Stimulated activated CD8-positive, alpha-beta memory T cell treated with anti-CD3 and anti-CD28 coated beads, Interleukin-7, amount 100 ng/mL, for 1 hour (primary cell): Measurements from ENCODE around the gene RIPK1.
"Not testable (repeated sequence)": the region's sequence is repeated elsewhere in the genome, so short reads cannot be mapped to it uniquely, and the experiment has no call there.

Experiments used
- DNase-seq, 2 donors: peaks; one replicate each; pipeline ENCODE4 v3.0.0-alpha.2; 2020; ENCODE audit warnings: low read depth in 2 of 2

The RIPK1 gene

GRCh38 chr6:3068329-3069214 lies at the start of gene RIPK1:
Gene RIPK1, plus strand, starts transcription at chr6:3068494. Its CDS starts 8,330 bp downstream, at chr6:3076824.
- DNase-seq: peak; percentile 82 to 86

GRCh38 chr6:3019065-3019464 lies 49.2 kb upstream of the RIPK1 start:
- no peak for DNase-seq

DNA sequence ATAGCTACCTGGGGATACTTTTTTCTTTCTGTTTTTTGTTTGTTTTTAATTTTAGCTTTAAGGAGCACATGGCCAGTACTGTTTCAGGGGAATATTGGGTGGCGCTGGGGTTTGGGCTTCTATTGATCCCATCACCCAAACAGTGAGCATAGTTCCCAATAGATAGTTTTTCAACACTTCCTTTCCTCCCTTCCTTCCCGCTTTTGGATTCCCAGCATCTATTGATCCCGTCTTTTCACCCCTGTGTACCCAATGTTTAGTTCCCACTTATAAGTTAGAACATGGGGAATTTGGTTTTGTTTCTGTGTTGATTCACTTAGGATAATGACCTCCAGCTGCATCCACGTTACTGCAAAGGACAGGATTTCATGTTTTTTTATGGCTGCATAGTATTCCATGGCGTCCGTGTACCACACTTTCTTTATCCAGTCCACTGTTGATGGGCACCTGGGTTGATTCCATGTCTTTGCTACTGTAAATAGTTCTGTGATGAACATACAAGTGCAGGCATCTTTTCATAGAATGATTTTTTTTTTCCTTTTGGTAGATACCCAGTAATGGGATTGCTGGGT lies 48.5 kb upstream of the RIPK1 start:
- no peak for DNase-seq

GRCh38 chr6:3020976-3021598 lies 47.2 kb upstream of the RIPK1 start:
- DNase-seq: not testable (repeated sequence)

DNA sequence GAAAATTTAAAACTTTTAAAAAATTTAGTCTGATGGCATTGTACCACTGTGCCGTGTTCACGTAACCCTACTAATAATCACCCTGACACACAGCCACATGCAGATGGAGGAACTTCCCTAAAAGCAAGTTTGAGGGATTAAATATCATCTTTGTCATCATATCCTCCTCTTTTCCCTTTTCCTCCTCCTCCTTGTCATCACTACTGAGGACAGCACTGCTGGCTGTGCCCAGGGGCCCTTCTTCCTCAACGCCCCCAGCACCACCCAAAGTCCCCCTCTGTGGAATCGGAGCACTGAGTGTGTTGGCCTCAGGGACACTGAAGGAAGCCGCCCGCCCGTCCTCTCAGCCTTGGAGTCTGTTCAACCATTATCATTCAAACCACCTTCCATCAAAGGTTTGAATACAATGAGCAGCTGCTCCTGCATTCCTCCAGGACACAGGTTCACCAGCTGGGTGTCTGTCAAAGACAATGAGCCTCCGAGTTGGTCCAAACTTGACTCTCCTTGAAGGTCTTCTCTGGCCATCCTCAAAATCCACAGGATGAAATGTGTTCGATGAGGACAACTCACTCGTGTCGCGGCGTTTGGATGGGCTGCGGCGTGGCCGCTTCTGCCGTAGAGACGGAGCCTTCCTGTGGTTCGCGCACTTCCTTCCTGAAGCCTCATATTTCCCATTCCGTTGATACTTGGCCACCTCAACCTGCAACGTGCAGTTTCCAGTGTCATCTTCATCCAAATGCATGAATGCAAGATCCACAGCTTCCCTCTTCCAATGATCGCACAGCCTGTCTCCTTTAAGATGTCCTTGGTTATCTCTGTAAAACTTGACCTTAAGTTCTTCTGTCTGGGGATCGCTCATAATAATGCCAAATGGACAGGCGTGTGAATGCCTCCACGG lies 45.3 kb upstream of the RIPK1 start:
- DNase-seq: no peak

- DNase-seq: peak; percentile 78 to 82
Observed at GRCh38 chr6:3023663-3024483, 44.4 kb upstream of the RIPK1 start.

GRCh38 chr6:3026791-3027626 lies 41.3 kb upstream of the RIPK1 start:
- DNase-seq: peak in 1 of 2 donors; percentile 10

DNA sequence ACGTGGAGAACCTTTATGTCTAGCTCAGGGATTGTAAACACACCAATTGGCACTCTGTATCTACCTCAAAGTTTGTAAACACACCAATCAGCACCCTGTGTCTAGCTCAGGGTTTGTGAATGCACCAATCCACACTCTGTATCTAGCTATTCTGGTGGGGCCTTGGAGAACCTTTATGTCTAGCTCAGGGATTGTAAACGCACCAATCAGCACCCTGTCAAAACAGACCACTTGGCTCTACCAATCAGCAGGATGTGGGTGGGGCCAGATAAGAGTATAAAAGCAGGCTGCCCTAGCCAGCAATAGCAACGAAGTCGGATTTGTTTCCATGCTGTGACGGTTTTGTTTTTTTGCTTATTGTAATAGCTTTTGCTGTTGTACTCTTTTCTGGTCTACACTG lies 40.1 kb upstream of the RIPK1 start:
- DNase-seq: not testable (repeated sequence)

DNA sequence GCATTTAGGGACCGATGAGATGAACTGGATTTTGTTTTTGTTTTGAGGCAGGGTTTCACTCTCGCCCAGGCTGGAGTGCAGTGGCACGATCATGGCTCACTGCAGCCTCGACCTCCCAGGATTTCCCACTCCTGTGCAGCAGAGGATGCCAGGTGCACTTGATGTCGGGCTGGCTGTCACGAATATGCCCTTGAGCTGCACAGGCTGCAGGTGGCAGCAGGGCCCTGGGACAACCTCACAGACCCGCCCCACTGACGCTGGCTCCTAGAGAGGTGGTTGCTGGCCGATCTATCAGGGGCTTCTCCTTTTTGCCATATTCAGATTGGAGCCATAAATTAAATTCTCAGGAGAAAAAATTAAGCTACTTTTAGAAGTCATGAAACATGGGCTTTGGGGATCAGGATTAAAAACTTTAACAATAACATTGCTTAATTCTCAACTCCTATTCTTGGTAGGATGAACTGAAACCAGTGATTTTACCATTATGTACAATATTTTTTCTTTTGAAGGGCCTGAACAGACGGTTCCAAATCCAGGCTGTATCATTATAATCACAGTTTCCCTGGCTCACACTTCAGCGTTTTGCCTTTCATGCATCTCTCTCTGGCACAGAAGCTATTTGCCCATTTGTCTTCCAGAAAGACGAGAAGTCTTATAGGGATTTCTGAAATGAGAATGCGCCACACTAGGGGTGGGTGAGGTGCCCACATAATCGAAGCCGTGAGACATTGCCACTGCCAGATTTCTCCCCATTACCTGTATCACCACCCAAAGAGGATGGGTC lies 36.2 kb upstream of the RIPK1 start:
- DNase-seq: no peak

- no peak for DNase-seq
Observed at GRCh38 chr6:3032986-3033385, 35.3 kb upstream of the RIPK1 start.

DNA sequence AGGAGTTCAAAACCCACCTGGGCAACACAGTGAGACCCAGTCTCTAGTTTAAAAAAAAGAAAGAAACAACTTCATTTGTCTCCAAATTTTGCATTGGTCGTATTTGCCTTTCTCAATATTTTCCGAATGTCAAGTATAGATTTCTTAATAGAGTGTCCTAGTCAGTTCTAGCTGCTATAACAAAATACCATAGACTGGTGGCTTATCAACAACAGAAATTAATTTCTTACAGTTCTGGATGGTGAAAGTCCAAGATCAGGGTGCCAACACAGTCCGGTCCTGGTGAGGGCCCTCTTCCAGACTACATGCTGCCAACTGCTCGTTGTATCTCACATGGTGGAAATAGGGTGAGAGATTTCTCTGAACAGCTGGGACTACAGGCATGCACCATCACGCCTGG lies 34.6 kb upstream of the RIPK1 start:
- DNase-seq: no peak

- DNase-seq: no peak
Observed at GRCh38 chr6:3035397-3035796, 32.9 kb upstream of the RIPK1 start.

DNA sequence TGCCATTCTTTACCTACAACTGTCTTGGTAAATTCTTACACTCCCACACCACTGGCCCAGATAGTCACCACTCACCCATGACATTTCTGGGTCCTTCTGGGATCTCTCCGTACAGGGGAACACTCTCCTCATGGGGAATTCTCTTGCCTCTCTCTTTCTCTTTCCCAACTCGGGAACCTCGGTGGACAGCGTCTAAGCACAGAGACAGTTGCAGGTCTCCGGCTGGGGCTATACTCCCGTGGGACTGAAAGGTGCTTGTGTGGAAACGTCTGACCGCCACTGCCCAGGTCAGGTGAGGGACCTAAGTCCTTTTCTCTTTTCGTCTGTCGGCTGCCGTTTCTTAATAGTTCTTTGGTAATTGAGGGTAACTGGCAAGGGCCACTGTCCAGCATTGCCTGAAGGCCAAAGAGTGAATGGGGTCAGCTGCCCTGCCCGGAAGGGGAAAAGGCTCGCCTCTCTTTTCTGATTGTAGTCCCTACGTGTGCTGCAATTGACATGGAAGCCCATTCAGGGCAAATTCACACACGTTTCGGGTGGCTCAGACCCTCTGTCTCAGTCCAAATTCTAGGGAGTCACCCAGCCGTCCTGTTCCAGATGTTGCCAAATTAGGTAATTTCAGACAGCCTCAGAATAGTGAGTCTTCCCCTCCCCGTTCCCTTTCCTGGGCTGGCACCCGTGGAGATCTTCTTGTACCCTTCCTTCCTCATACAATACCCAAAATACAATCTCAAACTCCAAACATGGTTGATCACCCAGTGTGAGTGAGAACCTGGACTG lies 31.2 kb upstream of the RIPK1 start:
- DNase-seq: no peak

DNA sequence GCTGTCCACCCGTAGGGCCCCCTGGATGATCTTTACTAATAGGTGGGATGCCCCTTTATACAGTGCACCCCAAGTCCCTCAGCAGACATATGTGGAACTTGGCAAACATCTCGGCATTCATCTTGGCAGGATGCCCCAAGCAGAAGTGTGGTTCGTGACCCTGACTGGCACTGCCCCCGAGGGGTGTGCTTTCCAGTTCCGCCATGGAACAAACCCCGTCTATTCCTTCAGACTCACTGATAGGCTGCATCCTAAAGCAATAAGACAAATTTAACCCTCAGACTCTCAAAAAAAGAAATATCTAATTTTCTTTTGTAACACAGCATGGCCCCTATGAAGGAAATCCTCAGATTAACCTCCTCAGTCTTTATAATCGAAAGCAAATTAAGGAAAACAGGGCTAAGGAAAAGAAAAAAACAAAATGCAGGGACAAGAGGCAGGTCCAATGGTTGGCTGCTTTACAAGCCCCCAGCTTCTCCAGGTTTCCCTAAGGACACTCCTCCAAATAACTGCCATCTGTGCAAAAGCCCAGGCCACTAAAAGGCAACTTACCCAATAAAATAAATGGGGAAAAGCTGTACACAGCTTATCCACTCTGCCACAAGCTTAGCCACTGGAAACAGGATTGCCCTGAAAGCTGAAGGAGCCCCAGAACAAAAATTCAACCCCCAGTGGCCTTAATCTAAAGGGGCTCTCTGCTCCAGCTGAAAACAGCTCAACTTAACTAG lies 30.5 kb upstream of the RIPK1 start:
- DNase-seq: no peak

- no peak for DNase-seq
Observed at GRCh38 chr6:3039384-3039783, 28.9 kb upstream of the RIPK1 start.

- DNase-seq: no peak
Observed at GRCh38 chr6:3041147-3041546, 27.1 kb upstream of the RIPK1 start.

- no peak for DNase-seq
Observed at GRCh38 chr6:3041606-3042005, 26.7 kb upstream of the RIPK1 start.

GRCh38 chr6:3045369-3045768 lies 22.9 kb upstream of the RIPK1 start:
- DNase-seq: no peak
